ENCODE data around the gene THUMPD3.

THUMPD3 gene

GRCh38 chr3:9406856-9407626 lies 44.2 kb downstream of the THUMPD3 start:
- H3K4me3 ChIP-seq (ENCODE audit: low read length): no peak overlapping the region
- DNase-seq (ENCODE audit: low read depth): no peak
- no peak for TF ChIP-seq CTCF (IDR thresholded peaks at IDR 0.05; ENCODE audit: insufficient read depth, low read depth, low read length, missing control alignments)

GRCh38 chr3:9408061-9408460 lies 45.2 kb downstream of the THUMPD3 start:
- no peak overlapping the region for H3K4me3 ChIP-seq (ENCODE audit: low read length)
- DNase-seq (ENCODE audit: low read depth): no peak
- TF ChIP-seq CTCF (IDR thresholded peaks at IDR 0.05; ENCODE audit: insufficient read depth, low read depth, low read length, missing control alignments): no peak

DNA sequence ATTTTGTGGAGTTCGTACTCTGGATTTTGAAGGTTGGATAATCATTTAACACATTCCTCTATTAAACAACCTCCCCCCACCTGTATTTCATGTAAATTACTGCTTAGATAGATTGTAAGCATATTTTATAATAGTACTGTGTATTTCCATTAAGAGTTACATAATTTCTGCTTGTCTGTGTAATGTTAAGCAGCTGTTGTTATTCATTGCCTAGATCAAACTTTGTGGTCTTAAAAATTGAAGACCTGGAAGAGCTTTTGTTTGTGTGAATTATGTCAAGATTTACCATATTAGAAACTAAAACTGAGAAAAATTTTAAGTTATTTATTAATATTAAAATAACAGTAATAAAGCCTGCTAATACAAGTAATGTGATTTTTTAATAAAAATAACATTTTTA lies 45.7 kb downstream of the THUMPD3 start:
- no peak for TF ChIP-seq CTCF (IDR thresholded peaks at IDR 0.05; ENCODE audit: insufficient read depth, low read depth, low read length, missing control alignments)
- no peak overlapping the region for H3K4me3 ChIP-seq (ENCODE audit: low read length)
- DNase-seq (ENCODE audit: low read depth): no peak

- TF ChIP-seq CTCF (IDR thresholded peaks at IDR 0.05; ENCODE audit: insufficient read depth, low read depth, low read length, missing control alignments): no peak
- H3K4me3 ChIP-seq (ENCODE audit: low read length): no peak overlapping the region
Observed at GRCh38 chr3:9409981-9410854, 47.4 kb downstream of the THUMPD3 start.

GRCh38 chr3:9411302-9411701 lies 48.4 kb downstream of the THUMPD3 start:
- no peak overlapping the region for H3K4me3 ChIP-seq (ENCODE audit: low read length)
- DNase-seq (ENCODE audit: low read depth): no peak
- TF ChIP-seq CTCF (IDR thresholded peaks at IDR 0.05; ENCODE audit: insufficient read depth, low read depth, low read length, missing control alignments): no peak

More at GRCh38 chr3:9409981-9410854, 47.4 kb downstream of the THUMPD3 start:
- DNase-seq (ENCODE audit: low read depth): peak; percentile 19

- no peak overlapping the region for H3K4me3 ChIP-seq (ENCODE audit: low read length)
- no peak for TF ChIP-seq CTCF (IDR thresholded peaks at IDR 0.05; ENCODE audit: insufficient read depth, low read depth, low read length, missing control alignments)
- no peak for DNase-seq (ENCODE audit: low read depth)
Observed at GRCh38 chr3:9412293-9412692, 49.4 kb downstream of the THUMPD3 start.
